ENCODE data around the gene KRT39.

DNA sequence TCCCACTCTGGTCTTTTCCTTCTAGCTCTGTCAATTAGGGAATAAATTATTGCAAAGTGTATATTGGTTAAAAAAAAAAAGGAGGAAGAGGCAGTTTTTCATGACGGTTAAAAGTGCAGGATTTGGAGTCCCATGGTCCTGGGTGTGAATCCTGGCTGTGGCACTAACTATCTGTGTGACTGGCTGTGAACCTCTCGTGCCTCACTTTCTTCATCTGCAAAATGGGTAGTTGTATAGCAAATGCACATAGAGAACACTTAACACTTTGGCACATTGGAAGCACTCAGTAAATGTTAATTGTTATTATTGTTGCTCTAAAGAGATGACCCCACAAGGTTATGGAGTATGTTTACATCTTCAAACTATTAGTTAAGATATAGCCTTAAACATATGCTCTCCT lies 18.8 kb downstream of the KRT39 start:
- TF ChIP-seq USF2 (IDR thresholded peaks at IDR 0.05) (no peak), HOXB5 (CRISPR knock-in tag; IDR thresholded peaks at IDR 0.05) (no peak), POLR2A (IDR thresholded peaks at IDR 0.05; ENCODE audit: low read length) (no peak), CTCF (IDR thresholded peaks at IDR 0.05) (no peak), BHLHE40 (IDR thresholded peaks at IDR 0.05; ENCODE audit: low read depth, low read length) (no peak), EHMT2 (IDR thresholded peaks at IDR 0.05; ENCODE audit: low read depth) (no peak), EP300 (IDR thresholded peaks at IDR 0.05) (no peak), RCOR1 (IDR thresholded peaks at IDR 0.05; ENCODE audit: low read depth, low read length) (no peak)
- TF ChIP-seq, protein P1, sequence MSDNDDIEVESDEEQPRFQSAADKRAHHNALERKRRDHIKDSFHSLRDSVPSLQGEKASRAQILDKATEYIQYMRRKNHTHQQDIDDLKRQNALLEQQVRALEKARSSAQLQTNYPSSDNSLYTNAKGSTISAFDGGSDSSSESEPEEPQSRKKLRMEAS (IDR thresholded peaks at IDR 0.05) = no peak
- TF ChIP-seq, protein P2, sequence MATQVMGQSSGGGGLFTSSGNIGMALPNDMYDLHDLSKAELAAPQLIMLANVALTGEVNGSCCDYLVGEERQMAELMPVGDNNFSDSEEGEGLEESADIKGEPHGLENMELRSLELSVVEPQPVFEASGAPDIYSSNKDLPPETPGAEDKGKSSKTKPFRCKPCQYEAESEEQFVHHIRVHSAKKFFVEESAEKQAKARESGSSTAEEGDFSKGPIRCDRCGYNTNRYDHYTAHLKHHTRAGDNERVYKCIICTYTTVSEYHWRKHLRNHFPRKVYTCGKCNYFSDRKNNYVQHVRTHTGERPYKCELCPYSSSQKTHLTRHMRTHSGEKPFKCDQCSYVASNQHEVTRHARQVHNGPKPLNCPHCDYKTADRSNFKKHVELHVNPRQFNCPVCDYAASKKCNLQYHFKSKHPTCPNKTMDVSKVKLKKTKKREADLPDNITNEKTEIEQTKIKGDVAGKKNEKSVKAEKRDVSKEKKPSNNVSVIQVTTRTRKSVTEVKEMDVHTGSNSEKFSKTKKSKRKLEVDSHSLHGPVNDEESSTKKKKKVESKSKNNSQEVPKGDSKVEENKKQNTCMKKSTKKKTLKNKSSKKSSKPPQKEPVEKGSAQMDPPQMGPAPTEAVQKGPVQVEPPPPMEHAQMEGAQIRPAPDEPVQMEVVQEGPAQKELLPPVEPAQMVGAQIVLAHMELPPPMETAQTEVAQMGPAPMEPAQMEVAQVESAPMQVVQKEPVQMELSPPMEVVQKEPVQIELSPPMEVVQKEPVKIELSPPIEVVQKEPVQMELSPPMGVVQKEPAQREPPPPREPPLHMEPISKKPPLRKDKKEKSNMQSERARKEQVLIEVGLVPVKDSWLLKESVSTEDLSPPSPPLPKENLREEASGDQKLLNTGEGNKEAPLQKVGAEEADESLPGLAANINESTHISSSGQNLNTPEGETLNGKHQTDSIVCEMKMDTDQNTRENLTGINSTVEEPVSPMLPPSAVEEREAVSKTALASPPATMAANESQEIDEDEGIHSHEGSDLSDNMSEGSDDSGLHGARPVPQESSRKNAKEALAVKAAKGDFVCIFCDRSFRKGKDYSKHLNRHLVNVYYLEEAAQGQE (IDR thresholded peaks at IDR 0.05) = no peak
- TF ChIP-seq, protein P3, sequence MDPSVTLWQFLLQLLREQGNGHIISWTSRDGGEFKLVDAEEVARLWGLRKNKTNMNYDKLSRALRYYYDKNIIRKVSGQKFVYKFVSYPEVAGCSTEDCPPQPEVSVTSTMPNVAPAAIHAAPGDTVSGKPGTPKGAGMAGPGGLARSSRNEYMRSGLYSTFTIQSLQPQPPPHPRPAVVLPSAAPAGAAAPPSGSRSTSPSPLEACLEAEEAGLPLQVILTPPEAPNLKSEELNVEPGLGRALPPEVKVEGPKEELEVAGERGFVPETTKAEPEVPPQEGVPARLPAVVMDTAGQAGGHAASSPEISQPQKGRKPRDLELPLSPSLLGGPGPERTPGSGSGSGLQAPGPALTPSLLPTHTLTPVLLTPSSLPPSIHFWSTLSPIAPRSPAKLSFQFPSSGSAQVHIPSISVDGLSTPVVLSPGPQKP (IDR thresholded peaks at IDR 0.05; ENCODE audit: low read depth, low read length) = no peak

All from A549 (cell line).